NCI-H524 treated with DMSO at 0.1 percent for 48 hours (cell line): Measurements from ENCODE around the gene ASTL.

Experiments used
- DNase-seq: peaks from one replicate; lab custom pipeline; 2025; lab: John Stamatoyannopoulos, UW

The ASTL gene

GRCh38 chr2:96130483-96130882 lies 7.8 kb downstream of the ASTL start:
- DNase-seq: no peak

DNA sequence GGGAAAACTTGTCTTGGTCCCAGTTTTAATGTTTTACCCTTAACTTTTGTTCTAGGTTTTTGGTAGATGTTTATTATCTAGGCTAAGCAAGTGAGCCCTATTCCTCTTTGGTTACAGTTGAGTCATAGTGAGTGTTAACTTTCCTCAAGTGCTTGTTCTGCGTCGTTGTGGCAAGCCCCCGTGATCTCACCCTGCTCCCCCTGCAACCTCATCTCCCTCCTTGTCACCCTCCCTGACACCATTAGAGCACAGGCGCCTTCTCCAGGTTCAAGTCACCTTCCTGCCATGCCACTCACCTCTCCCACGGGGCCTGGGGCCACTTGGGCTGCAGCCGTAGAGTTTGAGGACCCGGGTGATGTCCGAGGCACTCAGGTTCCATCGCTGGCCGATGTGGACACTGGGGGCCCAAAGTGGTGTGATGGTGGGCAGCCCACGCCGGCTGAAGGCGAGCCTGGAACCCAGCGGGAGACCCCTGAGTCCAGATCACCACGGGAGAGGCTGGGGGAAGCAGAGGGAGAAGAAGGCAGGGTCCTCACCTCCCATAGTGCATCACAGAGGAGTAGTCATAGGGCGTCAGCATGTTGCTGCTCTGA lies 8.7 kb downstream of the ASTL start:
- no peak for DNase-seq

GRCh38 chr2:96128456-96128855 lies 9.8 kb downstream of the ASTL start:
- DNase-seq: no peak

DNA sequence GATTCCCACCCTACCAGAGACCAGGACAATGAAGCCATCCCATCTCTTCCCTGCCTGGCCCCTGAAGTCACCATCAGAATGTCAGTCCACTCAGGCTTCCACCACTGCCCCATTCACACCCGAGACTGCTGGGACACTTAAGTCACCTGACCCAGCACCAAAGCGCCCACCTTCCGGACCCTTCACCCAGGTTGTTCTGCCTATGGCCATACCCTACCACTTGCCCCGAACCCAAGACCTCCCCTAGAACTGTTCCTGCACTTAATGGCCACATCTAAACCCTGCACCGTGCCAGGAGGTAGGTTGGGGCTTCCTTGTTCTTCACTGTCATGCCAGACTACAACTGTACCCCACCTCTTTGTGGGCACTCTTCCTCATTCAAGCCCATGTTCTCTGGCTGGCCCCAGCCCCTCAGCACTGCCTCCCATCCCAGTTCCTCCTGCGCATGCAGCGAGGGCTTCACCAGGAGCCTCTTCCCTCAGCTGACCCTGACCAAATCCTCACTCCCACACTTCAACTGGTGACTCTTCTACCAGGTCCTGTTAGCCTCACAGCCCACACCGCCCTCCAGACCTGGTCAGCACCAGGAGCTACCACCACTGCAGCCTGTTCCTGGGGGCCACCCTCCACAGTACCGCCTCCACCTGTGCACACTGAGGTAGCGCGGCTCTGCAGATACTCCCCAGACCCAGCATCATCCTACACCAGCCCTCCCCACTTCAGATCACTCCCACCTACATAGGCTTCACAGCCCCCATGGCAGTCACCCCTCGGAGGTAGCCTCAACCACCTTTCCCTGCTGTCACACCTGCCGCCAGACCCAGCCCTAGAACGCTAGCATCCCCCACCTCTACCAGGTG lies 13.7 kb downstream of the ASTL start:
- DNase-seq: no peak

- DNase-seq: no peak
Measured at GRCh38 chr2:96123936-96124335, 14.4 kb downstream of the ASTL start.

- no peak for DNase-seq
Measured at GRCh38 chr2:96123290-96123689, 15.0 kb downstream of the ASTL start.

GRCh38 chr2:96122391-96122790 lies 15.9 kb downstream of the ASTL start:
- no peak for DNase-seq

- DNase-seq: no peak
Measured at GRCh38 chr2:96121414-96121813, 16.9 kb downstream of the ASTL start.

DNA sequence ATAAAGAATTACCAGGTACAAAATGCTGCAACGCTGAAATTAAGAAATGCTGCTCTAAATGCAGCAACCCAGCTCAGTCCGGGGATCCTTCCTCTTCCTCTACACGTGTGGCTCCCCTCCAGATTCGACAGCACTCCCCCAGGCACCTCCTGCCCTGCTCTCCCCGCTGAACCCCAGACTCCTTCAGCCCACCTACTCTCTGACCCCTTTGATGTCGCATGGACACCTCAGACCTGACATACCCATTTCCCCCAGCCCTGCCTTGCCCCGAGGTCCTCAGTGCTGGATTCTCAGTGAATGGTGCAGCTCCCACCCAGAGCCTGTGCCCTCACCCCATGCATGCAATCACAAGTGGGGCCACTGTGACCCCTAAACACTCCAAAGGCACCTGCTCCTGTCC lies 17.3 kb downstream of the ASTL start:
- DNase-seq: no peak

- DNase-seq: no peak
Measured at GRCh38 chr2:96120091-96120720, 18.1 kb downstream of the ASTL start.

- no peak for DNase-seq
Measured at GRCh38 chr2:96119389-96119751, 18.9 kb downstream of the ASTL start.

DNA sequence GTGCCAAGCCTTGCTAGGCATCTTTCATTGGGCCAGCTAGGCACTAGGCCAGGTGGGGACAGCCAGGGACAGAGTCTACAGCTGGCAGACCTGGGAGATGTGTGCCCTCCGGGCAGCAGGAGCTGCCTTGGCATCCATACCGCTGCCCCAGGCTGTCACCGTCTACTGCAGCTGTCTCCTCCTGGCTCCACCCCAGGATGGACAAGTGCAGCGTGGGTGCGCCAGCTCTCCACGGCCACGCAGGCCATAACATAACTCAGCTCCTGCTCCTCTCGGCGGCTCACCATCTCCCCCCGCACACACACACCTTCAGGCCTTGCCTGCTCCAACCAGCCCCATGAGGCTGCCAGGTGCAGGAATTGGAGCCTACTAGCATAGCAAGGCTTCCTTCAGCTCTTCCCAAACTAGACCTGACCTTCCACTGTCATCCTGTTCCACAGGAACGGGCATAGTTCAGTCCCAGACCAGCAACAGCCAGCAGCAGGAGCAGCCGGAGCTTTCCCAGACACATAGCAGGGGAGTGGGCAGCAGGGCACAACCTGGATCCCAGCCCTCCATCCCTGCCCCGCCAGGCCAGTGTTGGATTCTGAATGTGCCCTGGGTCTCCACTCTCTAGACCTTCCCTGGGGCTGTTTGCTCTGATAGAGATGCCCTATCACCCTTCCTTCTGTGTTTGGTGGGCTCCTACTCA lies 19.5 kb downstream of the ASTL start:
- DNase-seq: no peak

- no peak for DNase-seq
Measured at GRCh38 chr2:96117701-96118588, 20.4 kb downstream of the ASTL start.

DNA sequence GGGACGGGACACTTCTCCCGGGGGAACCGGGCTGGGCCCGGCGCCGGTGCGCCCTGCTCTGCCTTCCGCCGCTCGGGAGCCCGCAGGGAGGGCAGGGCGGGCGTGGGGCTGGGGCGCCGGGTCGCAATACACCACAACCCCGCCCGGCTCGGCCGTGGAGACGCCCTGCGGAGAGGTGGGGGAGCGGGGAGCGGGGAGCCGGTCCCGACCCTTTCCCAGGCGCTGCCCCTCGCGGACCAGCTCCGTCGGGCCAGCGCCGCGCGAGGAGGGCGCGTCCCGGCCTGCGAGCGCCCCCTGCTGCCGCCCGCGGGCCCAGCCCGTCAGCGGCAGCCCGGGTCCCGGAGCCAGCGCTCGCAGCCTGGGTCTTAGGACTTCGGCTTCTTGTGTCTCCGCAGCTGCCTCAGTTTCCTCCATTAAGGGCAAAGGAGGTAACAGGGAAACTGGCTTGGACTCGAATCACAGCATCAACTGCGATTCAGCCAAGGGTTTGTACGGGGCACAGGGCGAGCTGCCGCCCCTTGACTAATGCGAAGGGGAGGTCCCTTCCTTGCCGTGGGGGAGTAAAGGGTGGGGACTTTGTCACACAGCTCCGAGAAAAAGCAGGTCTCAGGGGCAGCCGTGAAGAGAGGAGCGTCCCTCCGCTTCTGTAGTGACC lies 21.3 kb downstream of the ASTL start:
- DNase-seq: no peak

- DNase-seq: no peak
Measured at GRCh38 chr2:96116424-96116878, 21.9 kb downstream of the ASTL start, which contains the start of gene ADRA2B. Gene ADRA2B, minus strand, starts transcription at chr2:96116571. Its CDS starts 422 bp downstream, at chr2:96116149.

- DNase-seq: no peak
Measured at GRCh38 chr2:96115631-96116423, 22.5 kb downstream of the ASTL start.

- DNase-seq: no peak
Measured at GRCh38 chr2:96114903-96115581, 23.3 kb downstream of the ASTL start.

- no peak for DNase-seq
Measured at GRCh38 chr2:96114546-96114902, 23.8 kb downstream of the ASTL start.

- no peak for DNase-seq
Measured at GRCh38 chr2:96113951-96114350, 24.4 kb downstream of the ASTL start.

DNA sequence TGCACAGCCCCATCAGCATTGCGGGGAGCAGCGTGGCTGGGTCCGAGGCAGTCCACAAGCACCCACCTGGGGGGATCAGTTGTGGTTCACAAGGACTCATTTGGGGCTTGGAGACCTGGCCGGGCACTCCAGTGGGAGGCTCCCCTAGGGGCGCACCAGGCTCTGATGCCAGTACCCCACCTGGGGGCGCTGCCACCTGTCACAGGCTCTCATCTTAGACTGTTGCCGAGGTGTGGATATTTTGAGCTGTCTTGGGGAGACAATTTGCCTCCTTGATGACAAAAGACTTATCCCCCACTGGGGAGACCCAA lies 25.0 kb downstream of the ASTL start:
- no peak for DNase-seq
